ENCODE results near the gene MRPS33. TPM values are rescaled to one million over a fixed set of nuclear protein-coding genes. Genes with fewer than 3 reads are reported as not detected.

MRPS33 gene
- total RNA-seq, 1 donor from 2014 or later = 32.2 TPM

Other genes starting within 250 kb of the MRPS33 start
- 28.4 TPM for gene BRAF, start 90.0 kb downstream of the MRPS33 start, total RNA-seq (ENCODE audit: unreplicated experiment)
- 0.28 TPM for gene TMEM178B, start 59.1 kb upstream of the MRPS33 start, total RNA-seq (ENCODE audit: unreplicated experiment)

Measured in endothelial cell (in vitro differentiated cells).